Spleen (tissue), 7 donors: ENCODE data around the gene LRP10.

ENCODE experiments used
- CTCF ChIP-seq, 11 experiments: fragments of 200-600 bp in 7 of 11; fragments of 450-650 bp in 4 of 11; sonication (generic) in 4 of 11; IDR thresholded peaks in 8 of 11; conservative IDR thresholded peaks in 3 of 11; 1 replicate in 7 of 11; 2 replicates in 4 of 11; pipeline versions ENCODE4 v1.4.0 to v1.8.0; 2016 to 2021; ENCODE audit warnings: antibody characterized with exemption in 11 of 11, inconsistent platforms in 4 of 11, mild to moderate bottlenecking in 1 of 11
- POLR2A ChIP-seq, 3 donors: fragments of 450-650 bp; IDR thresholded peaks; one replicate each; pipeline ENCODE4 v1.5.1; 2017; ENCODE audit warnings: antibody characterized with exemption in 3 of 3, mild to moderate bottlenecking in 1 of 3
- donor health status: DM: no; HTN: no; CAD: no; lungs with moderate emphysema.
- donor health status: DM: no; HTN: no; CAD: no.
- donor health status: DM: no; HTN: no; CAD: no.

GRCh38 chr14:22896356-22896755, 24.8 kb downstream of the LRP10 start:
- TF ChIP-seq POLR2A (IDR thresholded peaks at IDR 0.05) (no peak), CTCF (IDR thresholded peaks at IDR 0.05 in 8 of 11, conservative IDR thresholded peaks at IDR 0.05 in 3 of 11) (no peak)
